ENCODE measurements around the gene TEKTIP1.
"Not testable (repeated sequence)": the region's sequence is repeated elsewhere in the genome, so short reads cannot be mapped to it uniquely, and the experiment has no call there.

DNA sequence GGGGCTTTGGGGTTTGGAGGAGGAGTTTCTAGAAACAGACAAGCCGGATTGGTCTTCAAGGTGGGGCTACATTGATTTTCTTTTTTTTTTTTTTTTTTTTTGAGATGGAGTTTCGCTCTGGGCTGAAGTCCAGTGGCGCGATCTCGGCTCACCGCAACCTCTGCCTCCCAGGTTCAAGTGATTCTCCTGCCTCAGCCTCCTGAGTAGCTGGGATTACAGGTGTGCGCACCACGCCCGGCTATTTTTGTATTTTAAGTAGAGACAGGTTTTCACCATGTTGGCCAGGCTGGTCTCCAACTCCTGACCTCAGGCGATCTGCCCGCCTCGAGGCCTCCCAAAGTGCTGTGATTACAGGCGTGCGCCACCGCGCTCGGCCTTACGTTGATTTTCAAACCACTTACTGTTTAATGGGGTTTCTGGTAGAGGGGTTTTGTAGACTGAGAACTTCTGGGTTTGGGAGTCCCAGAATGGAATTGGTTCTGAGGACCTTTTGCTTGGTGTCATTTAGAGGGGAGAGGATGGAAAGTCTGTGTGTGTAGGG lies 30.8 kb upstream of the TEKTIP1 start:
- not testable (repeated sequence) for TF ChIP-seq CTCF (IDR thresholded peaks at IDR 0.05 in 2 of 3, conservative IDR thresholded peaks at IDR 0.05 in 1 of 3; ENCODE audit: control insufficient read depth in 2 of 3, extremely low read depth in 1 of 3, insufficient read depth in 1 of 3, low read depth in 3 of 3, low read length in 3 of 3); TAF1 (IDR thresholded peaks at IDR 0.05; ENCODE audit: borderline replicate concordance, low read depth, low read length); ZZZ3 (IDR thresholded peaks at IDR 0.05; ENCODE audit: control insufficient read depth, insufficient read length, low read depth); ATF2 (IDR thresholded peaks at IDR 0.05; ENCODE audit: low read length)
